IMR-90 (cell line): ENCODE results near the gene ST6GALNAC4. TPM values are rescaled to one million over a fixed set of nuclear protein-coding genes. Genes with fewer than 3 reads are reported as not detected.

ENCODE experiments used
- ATAC-seq: fragments of 200-7000 bp; cut with Tn5 transposase; 2 replicates; pipeline ENCODE4 v1.9.1; 2020; ENCODE audit warnings: low read depth, mild to moderate bottlenecking, moderate library complexity
- BruUV-seq: library from RNA; stranded (reverse); fragments of 400-500 nt; replicated peaks from 2 replicates; lab custom pipeline; 2021; lab: Mats Ljungman, UMichigan
- CTCF ChIA-PET: fragments of 300-600 bp; formaldehyde crosslinking; extraction: SDS; loops from one replicate; lab custom pipeline; 2021; ENCODE audit warnings: antibody characterized with exemption; lab: Yijun Ruan, JAX
- POLR2A ChIA-PET: fragments of 300-600 bp; sonication (Branson Sonifier 250); formaldehyde crosslinking; loops from one replicate; lab custom pipeline; 2022; ENCODE audit warnings: antibody characterized with exemption; ENCODE audit not compliant: unreplicated experiment; lab: Charles Lee
- DNase-seq: peaks from one replicate; pipeline ENCODE4 v3.0.0; 2013
- H2AFZ ChIP-seq: replicated peaks from 2 replicates; pipeline ENCODE3; 2013; ENCODE audit warnings: low read length, mild to moderate bottlenecking; ENCODE audit not compliant: poor library complexity
- H2AK5ac ChIP-seq: 2 replicates; pipeline ENCODE4 v1.6.1; 2013; ENCODE audit warnings: low read depth, low read length, inconsistent platforms
- H2AK9ac ChIP-seq: replicated peaks from 2 replicates; pipeline ENCODE3; 2013; ENCODE audit warnings: mild to moderate bottlenecking, low read depth, low read length, moderate library complexity; ENCODE audit not compliant: poor library complexity
- H2BK120ac ChIP-seq: 2 replicates; pipeline ENCODE4 v1.6.1; 2013; ENCODE audit warnings: low read depth, low read length, inconsistent platforms
- H2BK15ac ChIP-seq: 3 replicates; pipeline ENCODE4 v1.6.1; 2013; ENCODE audit warnings: low read depth, low read length, inconsistent platforms
- H2BK20ac ChIP-seq: 2 replicates; pipeline ENCODE4 v1.6.1; 2013; ENCODE audit warnings: low read depth, mild to moderate bottlenecking, inconsistent platforms, low read length, moderate library complexity
- H2BK5ac ChIP-seq: 2 replicates; pipeline ENCODE4 v1.6.1; 2013; ENCODE audit warnings: mild to moderate bottlenecking, low read depth, low read length, inconsistent platforms; ENCODE audit not compliant: poor library complexity, severe bottlenecking
- H3K14ac ChIP-seq: replicated peaks from 2 replicates; pipeline ENCODE4 v1.6.1; 2013; ENCODE audit warnings: low read depth, low read length, inconsistent platforms
- H3K18ac ChIP-seq: 2 replicates; pipeline ENCODE4 v1.6.1; 2013; ENCODE audit warnings: low read depth, low read length, control low read depth
- H3K23ac ChIP-seq: 2 replicates; pipeline ENCODE4 v1.6.1; 2013; ENCODE audit warnings: low read depth, low read length, inconsistent platforms
- H3K27ac ChIP-seq: 2 replicates; pipeline ENCODE4 v1.5.1; 2013; ENCODE audit warnings: mild to moderate bottlenecking, control low read depth, low read length; ENCODE audit not compliant: insufficient read depth
- H3K27me3 ChIP-seq: 2 replicates; pipeline ENCODE4 v1.6.1; 2013; ENCODE audit warnings: low read length; ENCODE audit not compliant: control insufficient read depth, insufficient read depth
- H3K36me3 ChIP-seq: 2 replicates; pipeline ENCODE4 v1.6.1; 2013; ENCODE audit warnings: low read length, mixed read lengths; ENCODE audit not compliant: control insufficient read depth, insufficient read depth
- H3K4ac ChIP-seq: 2 replicates; pipeline ENCODE4 v1.6.1; 2013; ENCODE audit warnings: low read depth, low read length, inconsistent platforms
- H3K4me1 ChIP-seq: 2 replicates; pipeline ENCODE4 v1.6.1; 2013; ENCODE audit warnings: low read length, mixed read lengths; ENCODE audit not compliant: control insufficient read depth, insufficient read depth
- H3K4me2 ChIP-seq: 2 replicates; pipeline ENCODE4 v1.6.1; 2013; ENCODE audit warnings: low read depth, mild to moderate bottlenecking, control low read depth, low read length, moderate library complexity
- H3K4me3 ChIP-seq: 2 replicates; pipeline ENCODE4 v1.5.1; 2013; ENCODE audit warnings: low read depth, mild to moderate bottlenecking, control low read depth, low read length, moderate library complexity; ENCODE audit not compliant: insufficient read depth
- H3K56ac ChIP-seq: 2 replicates; pipeline ENCODE4 v1.6.1; 2013; ENCODE audit warnings: low read length, inconsistent platforms; ENCODE audit not compliant: insufficient read depth; ENCODE audit errors: extremely low read depth
- H3K79me1 ChIP-seq, 2 experiments: 2 replicates each; pipeline ENCODE4 v1.6.1; 2013; ENCODE audit warnings: low read length in 2 of 2, inconsistent platforms in 1 of 2, low read depth in 1 of 2
- H3K9ac ChIP-seq: 2 replicates; pipeline ENCODE4 v1.6.1; 2013; ENCODE audit warnings: low read depth, low read length, control low read depth
- H3K9me1 ChIP-seq: 2 replicates; pipeline ENCODE4 v1.6.1; 2013; ENCODE audit warnings: low read length, inconsistent platforms; ENCODE audit not compliant: insufficient read depth
- H3K9me3 ChIP-seq: 2 replicates; pipeline ENCODE4 v1.6.1; 2013; ENCODE audit warnings: low read length; ENCODE audit not compliant: control insufficient read depth, insufficient read depth
- H4K20me1 ChIP-seq: 2 replicates; pipeline ENCODE4 v1.6.1; 2013; ENCODE audit warnings: low read length, inconsistent platforms; ENCODE audit not compliant: insufficient read depth
- H4K5ac ChIP-seq: 2 replicates; pipeline ENCODE4 v1.6.1; 2013; ENCODE audit warnings: mild to moderate bottlenecking, low read depth, low read length, control low read depth
- H4K8ac ChIP-seq, 2 experiments: 2 replicates each; pipeline ENCODE4 v1.6.1; 2013; ENCODE audit warnings: low read depth in 2 of 2, low read length in 2 of 2, control low read depth in 1 of 2, inconsistent platforms in 1 of 2
- H4K91ac ChIP-seq: 2 replicates; pipeline ENCODE4 v1.6.1; 2013; ENCODE audit warnings: low read depth, low read length, inconsistent platforms; ENCODE audit not compliant: insufficient read depth
- CEBPB ChIP-seq: IDR thresholded peaks from 2 replicates; pipeline ENCODE4 v1.6.1; 2012; ENCODE audit warnings: low read depth, low read length, improper control_type of control experiment
- CHD1 ChIP-seq: IDR thresholded peaks from 2 replicates; pipeline ENCODE4 v1.6.1; 2012; ENCODE audit warnings: low read depth, low read length, improper control_type of control experiment
- CTCF ChIP-seq: conservative IDR thresholded peaks from 2 replicates; pipeline ENCODE4 v1.5.1; 2012; ENCODE audit warnings: mild to moderate bottlenecking, low read depth, low read length, improper control_type of control experiment
- ELK1 ChIP-seq: fragments of 150-350 bp; IDR thresholded peaks from 2 replicates; pipeline ENCODE4 v1.6.1; 2016; ENCODE audit warnings: low read depth, mild to moderate bottlenecking, low read length, moderate library complexity, borderline replicate concordance
- MAFK ChIP-seq: IDR thresholded peaks from 2 replicates; pipeline ENCODE4 v1.6.1; 2012; ENCODE audit warnings: low read depth, low read length, improper control_type of control experiment
- MAZ ChIP-seq: IDR thresholded peaks from 2 replicates; pipeline ENCODE4 v1.6.1; 2012; ENCODE audit warnings: low read depth, mild to moderate bottlenecking, low read length, improper control_type of control experiment, moderate library complexity, borderline replicate concordance
- POLR2A ChIP-seq: IDR thresholded peaks from 2 replicates; pipeline ENCODE4 v1.6.1; 2012; ENCODE audit warnings: mild to moderate bottlenecking, low read depth, low read length
- RAD21 ChIP-seq: IDR thresholded peaks from 2 replicates; pipeline ENCODE4 v1.6.1; 2012; ENCODE audit warnings: low read length, improper control_type of control experiment
- RFX5 ChIP-seq: IDR thresholded peaks from 2 replicates; pipeline ENCODE4 v1.8.0; 2012; ENCODE audit warnings: low read depth, mild to moderate bottlenecking, low read length, moderate library complexity
- SMC3 ChIP-seq: fragments of 150-350 bp; IDR thresholded peaks from 2 replicates; pipeline ENCODE4 v1.6.1; 2016; ENCODE audit warnings: low read depth, mild to moderate bottlenecking, antibody characterized with exemption, low read length, moderate library complexity
- USF2 ChIP-seq: fragments of 150-350 bp; IDR thresholded peaks from 2 replicates; pipeline ENCODE4 v1.6.1; 2017; ENCODE audit warnings: mild to moderate bottlenecking, antibody characterized with exemption, low read length, low read depth
- WGBS, 2 experiments: methylation state at CpG; one replicate each; pipeline versions ENCODE4 v1.1.5 to v1.1.7; 2013; ENCODE audit warnings: missing lambda C conversion rate in 2 of 2; ENCODE audit not compliant: insufficient read length in 1 of 2; ENCODE audit errors: extremely low coverage in 2 of 2; 5-methylcytosine and 5-hydroxymethylcytosine counted together
- dilution Hi-C: fragments of 300-500 bp; cut with HindIII; formaldehyde crosslinking; loops from one replicate; pipeline ENCODE4 v1.14.3; 2018; ENCODE audit warnings: low sequenced_read_pairs; ENCODE audit not compliant: unreplicated experiment
- in situ Hi-C: fragments of 300-500 bp; cut with MboI; formaldehyde crosslinking; loops from 3 replicates; pipeline ENCODE4 v1.14.3; 2019; ENCODE audit warnings: low sequenced_read_pairs, inconsistent platforms, mixed read lengths
- intact Hi-C: fragments of 100-400 bp; cut with micrococcal nuclease; formaldehyde crosslinking; loops from 2 replicates; pipeline ENCODE4 v1.10.0; 2022
- polyA plus RNA-seq, 3 experiments: library from polyadenylated mRNA; depleted of rRNA; stranded (reverse); fragments of >200 nt; gene quantifications; 2 replicates each; pipeline ENCODE4 v1.2.3, GENCODE V29; 2012; ENCODE audit warnings: low replicate concordance in 1 of 3
- total RNA-seq: library from RNA; depleted of rRNA; stranded (reverse); fragments of >200 nt; gene quantifications from 2 replicates; pipeline ENCODE4 v1.2.3, GENCODE V29; 2012

Gene ST6GALNAC4
- total and polyA plus RNA-seq, 2 of the 4 experiments (the other 2 are of a cell fraction), result 12.5 to 32.9 TPM

- Histone ChIP-seq H4K91ac (no peak overlapping the region), H2AFZ (no peak overlapping the region), H2AK9ac (no peak overlapping the region), H3K9ac (no peak overlapping the region), H3K4ac (no peak overlapping the region), H3K9me3 (no peaks in the 10 kb centered on the region; the same call in 1 of the 2 replicates), H3K18ac (no peak overlapping the region), H4K20me1 (no peaks in the 10 kb centered on the region), H4K5ac (no peak overlapping the region), H4K8ac (no peak overlapping the region), H2BK5ac (no peak overlapping the region), H3K4me2 (no peak overlapping the region), H3K27me3 (no peaks in the 10 kb centered on the region), H3K4me1 (peaks cover 38% of the 10 kb centered on the region), H3K36me3 (no peaks in the 10 kb centered on the region), H3K79me1 (peaks cover 43 to 79% of the 10 kb centered on the region in 2 experiments), H2BK20ac (no peak overlapping the region), H3K9me1 (peaks cover 14% of the 10 kb centered on the region), H3K4me3 (no peak overlapping the region), H3K56ac (no peak overlapping the region), H2BK120ac (no peak overlapping the region), H3K27ac (no peak overlapping the region), H3K14ac (no peak overlapping the region), H2BK15ac (no peak overlapping the region), H2AK5ac (no peak overlapping the region; the same call in 1 of the 2 replicates), H3K23ac (no peak overlapping the region)
- ATAC-seq (no peak), DNase-seq (no peak)
- WGBS, 2 experiments, result no CpG with 5 or more reads among the region's 3 CpGs
- dilution Hi-C loops, result no loop called here
- in situ Hi-C loops, result no loop called here
- no TSS peak for BruUV-seq
- intact Hi-C loops, result no loop called here
- CTCF ChIA-PET, result interaction anchor here (1.4 kb wide), 1 partner anchor 73 kb away, joined by 3 read pairs; no protein-coding TSS in a partner anchor
- POLR2A ChIA-PET, result no interaction called here
- TF ChIP-seq MAZ (no peak), SMC3 (no peak), RFX5 (no peak), USF2 (no peak), RAD21 (no peak), MAFK (no peak), CTCF (no peak), ELK1 (no peak), CEBPB (no peak), CHD1 (no peak), POLR2A (no peak)
These were observed 45.4 kb upstream of the ST6GALNAC4 start for GRCh38 chr9:127962278-127962677.
